Endothelial cell of umbilical vein (primary cell): ENCODE data around the gene CDC5L. TPM values are rescaled to one million over a fixed set of nuclear protein-coding genes. Genes with fewer than 3 reads are reported as not detected.

Source experiments
- BruUV-seq: library from RNA; stranded (reverse); fragments of 400-500 nt; replicated peaks from 2 replicates; lab custom pipeline; 2021; lab: Mats Ljungman, UMichigan
- CTCF ChIA-PET: fragments of 300-600, 350-600 bp; sonication (Branson Sonifier 250); formaldehyde crosslinking; loops from one replicate; lab custom pipeline; 2021; ENCODE audit warnings: antibody characterized with exemption, inconsistent platforms; lab: Charles Lee
- POLR2A ChIA-PET: fragments of 300-600, 350-600 bp; sonication (Branson Sonifier 250); formaldehyde crosslinking; loops from one replicate; lab custom pipeline; 2021; ENCODE audit warnings: antibody characterized with exemption, inconsistent platforms; lab: Charles Lee
- DNase-seq: peaks from one replicate; pipeline ENCODE4 v3.0.0-alpha.2; 2011; ENCODE audit warnings: low read depth, low spot score
- FAIRE-seq: peaks from 2 replicates; lab custom pipeline; 2011; peaks lifted over from hg19 to GRCh38; lab: Jason Lieb, UNC
- H2AFZ ChIP-seq: 2 replicates; pipeline ENCODE4 v1.6.0; 2012; ENCODE audit warnings: low read depth, low read length, control low read depth, inconsistent platforms
- H3K27ac ChIP-seq: 2 replicates; pipeline ENCODE4 v1.5.1; 2011; ENCODE audit warnings: low read depth, mild to moderate bottlenecking, control low read depth, low read length, moderate library complexity; ENCODE audit not compliant: insufficient read depth
- H3K27me3 ChIP-seq, 2 experiments: 2 replicates each; pipeline versions ENCODE4 v1.6.0 to v1.6.1; 2011; ENCODE audit warnings: low read length in 2 of 2, mixed read lengths in 1 of 2; ENCODE audit not compliant: control insufficient read depth in 2 of 2, insufficient read depth in 2 of 2
- H3K36me3 ChIP-seq, 2 experiments: 2 replicates in 1 of 2; 3 replicates in 1 of 2; pipeline ENCODE4 v1.5.1; 2011; ENCODE audit warnings: low read length in 2 of 2, mild to moderate bottlenecking in 1 of 2, moderate library complexity in 1 of 2; ENCODE audit not compliant: control insufficient read depth in 2 of 2, insufficient read depth in 2 of 2; ENCODE audit errors: extremely low read depth in 1 of 2
- H3K4me1 ChIP-seq: 3 replicates; pipeline ENCODE4 v1.5.1; 2011; ENCODE audit warnings: mild to moderate bottlenecking, low read length; ENCODE audit not compliant: control insufficient read depth, insufficient read depth; ENCODE audit errors: extremely low read depth
- H3K4me2 ChIP-seq: 2 replicates; pipeline ENCODE4 v1.6.1; 2011; ENCODE audit warnings: low read length, control low read depth, mixed read lengths; ENCODE audit not compliant: insufficient read depth
- H3K4me3 ChIP-seq, 3 experiments: fragments of 200-600 bp in 1 of 3; sonication (generic), shearing (Covaris generic) in 1 of 3; replicated peaks in 1 of 3; 2 replicates each; pipeline ENCODE4 v1.5.1; 2011 to 2016; ENCODE audit warnings: control low read depth in 3 of 3, low read length in 3 of 3, mild to moderate bottlenecking in 2 of 3, inconsistent platforms in 1 of 3, low read depth in 1 of 3, moderate library complexity in 1 of 3; ENCODE audit not compliant: insufficient read depth in 1 of 3
- H3K79me2 ChIP-seq: 2 replicates; pipeline ENCODE4 v1.6.0; 2012; ENCODE audit warnings: low read length, inconsistent platforms; ENCODE audit not compliant: control insufficient read depth, insufficient read depth
- H3K9ac ChIP-seq: replicated peaks from 2 replicates; pipeline ENCODE3; 2011; ENCODE audit warnings: low read length, control low read depth; ENCODE audit not compliant: insufficient read depth; ENCODE audit errors: extremely low read depth
- H3K9me1 ChIP-seq: replicated peaks from 3 replicates; pipeline ENCODE4 v1.6.0; 2011; ENCODE audit warnings: mild to moderate bottlenecking, low read length; ENCODE audit not compliant: control insufficient read depth, insufficient read depth; ENCODE audit errors: extremely low read depth
- H3K9me3 ChIP-seq: replicated peaks from 2 replicates; pipeline ENCODE4 v1.5.1; 2012; ENCODE audit warnings: low read length, inconsistent platforms; ENCODE audit not compliant: control insufficient read depth, insufficient read depth
- H4K20me1 ChIP-seq: replicated peaks from 2 replicates; pipeline ENCODE3; 2011; ENCODE audit warnings: mild to moderate bottlenecking, low read length; ENCODE audit not compliant: control insufficient read depth, insufficient read depth; ENCODE audit errors: extremely low read depth
- CTCF ChIP-seq, 2 donors: IDR thresholded peaks; 1 replicate in 1 of 2; 2 replicates in 1 of 2; pipeline ENCODE4 v1.5.1; 2011; ENCODE audit warnings: low read length in 2 of 2, mild to moderate bottlenecking in 2 of 2, moderate library complexity in 2 of 2, control low read depth in 1 of 2, inconsistent platforms in 1 of 2, low read depth in 1 of 2; ENCODE audit not compliant: insufficient read depth in 1 of 2; ENCODE audit errors: extremely low read depth in 1 of 2
- EZH2 ChIP-seq: IDR thresholded peaks from 2 replicates; pipeline ENCODE4 v1.6.1; 2012; ENCODE audit warnings: borderline replicate concordance, low read depth, mild to moderate bottlenecking, moderate library complexity, low read length, inconsistent platforms; ENCODE audit not compliant: severe bottlenecking
- FOS ChIP-seq: IDR thresholded peaks from 2 replicates; pipeline ENCODE4 v1.6.1; 2011; ENCODE audit warnings: mild to moderate bottlenecking, low read length, moderate library complexity, borderline replicate concordance; ENCODE audit not compliant: insufficient read depth
- GATA2 ChIP-seq: IDR thresholded peaks from 2 replicates; pipeline ENCODE4 v1.7.0; 2011; ENCODE audit warnings: low read depth, mild to moderate bottlenecking, moderate library complexity, mixed read lengths, low read length; ENCODE audit not compliant: insufficient read length, insufficient read depth
- JUN ChIP-seq: IDR thresholded peaks from 2 replicates; pipeline ENCODE4 v1.6.1; 2011; ENCODE audit warnings: borderline replicate concordance, low read depth; ENCODE audit not compliant: insufficient read length, insufficient read depth
- MAX ChIP-seq: IDR thresholded peaks from 2 replicates; pipeline ENCODE4 v1.6.1; 2011; ENCODE audit not compliant: insufficient read depth, insufficient read length
- MYC ChIP-seq: IDR thresholded peaks from one replicate; pipeline ENCODE4 v1.6.1; 2011; ENCODE audit warnings: mild to moderate bottlenecking, low read depth, low read length
- POLR2A ChIP-seq: IDR thresholded peaks from 2 replicates; pipeline ENCODE4 v1.6.1; 2012; ENCODE audit warnings: low read depth, mild to moderate bottlenecking, control low read depth, low read length
- POLR2AphosphoS5 ChIP-seq: IDR thresholded peaks from 2 replicates; pipeline ENCODE4 v1.6.1; 2012; ENCODE audit warnings: low read depth, mild to moderate bottlenecking, control low read depth, low read length, moderate library complexity; ENCODE audit not compliant: insufficient read depth
- dilution Hi-C: fragments of 300-500 bp; cut with MboI; formaldehyde crosslinking; loops from one replicate; pipeline ENCODE4 v1.15.0; 2019; ENCODE audit warnings: low sequenced_read_pairs; ENCODE audit not compliant: extremely low pct_ligation_motif_present
- intact Hi-C: fragments of 100-400 bp; cut with micrococcal nuclease; formaldehyde crosslinking; loops from one replicate; pipeline ENCODE4 v1.10.0; 2022
- polyA plus RNA-seq, 4 experiments: library from polyadenylated mRNA; depleted of rRNA in 3 of 4; stranded (reverse) in 3 of 4; unstranded in 1 of 4; fragments of >200 nt; gene quantifications; 2 replicates each; pipeline versions ENCODE4 v1.2.1 to v1.2.3, GENCODE V29; 2011 to 2012; ENCODE audit warnings: missing spikeins in 1 of 4
- total RNA-seq: library from RNA; stranded (reverse); gene quantifications from 2 replicates; pipeline ENCODE4 v1.2.3, GENCODE V29; 2021

The CDC5L gene
- total and polyA plus RNA-seq, 2 donors (not counting 3 experiments of a cell fraction or from before 2014, with no cell fraction given): 6.9 to 24.6 TPM

DNA sequence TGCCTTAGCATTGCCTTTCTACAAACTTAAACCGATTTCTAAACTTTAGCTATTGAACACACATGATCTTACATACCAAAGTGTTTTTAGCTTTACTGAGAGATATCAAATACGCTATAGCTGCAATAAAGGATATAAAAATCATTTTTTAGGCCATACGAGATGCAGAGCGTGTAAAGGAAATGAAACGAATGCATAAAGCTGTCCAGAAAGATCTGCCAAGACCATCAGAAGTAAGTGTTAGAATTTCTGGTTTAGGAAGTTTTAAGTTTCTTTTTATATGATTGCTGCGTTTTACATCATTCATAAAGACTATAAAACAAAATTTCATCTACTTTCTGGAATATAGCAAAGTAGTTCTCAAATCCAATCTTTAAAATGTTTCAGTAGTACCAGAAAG is 38.4 kb downstream of the CDC5L start:
- Histone ChIP-seq H3K4me2 (no peak overlapping the region), H3K27me3 (no peaks in the 10 kb centered on the region), H3K79me2 (no peaks in the 10 kb centered on the region), H3K9me1 (no peaks in the 10 kb centered on the region), H3K9me3 (no peaks in the 10 kb centered on the region), H3K9ac (no peak overlapping the region), H3K36me3 (peaks cover 7 to 16% of the 10 kb centered on the region in 2 experiments), H3K4me3 (no peak overlapping the region), H2AFZ (no peak overlapping the region), H3K27ac (no peak overlapping the region), H3K4me1 (no peaks in the 10 kb centered on the region), H4K20me1 (peaks cover 3% of the 10 kb centered on the region)
- FAIRE-seq (no peak), DNase-seq (no peak)
- TF ChIP-seq GATA2: no peak
- TF ChIP-seq POLR2AphosphoS5: no peak
- TF ChIP-seq EZH2: no peak
- no peak for TF ChIP-seq POLR2A
- no peak for TF ChIP-seq JUN
- no peak for TF ChIP-seq MAX
- no peak for TF ChIP-seq MYC
- TF ChIP-seq CTCF (IDR thresholded peaks at IDR 0.05; ENCODE audit: extremely low read depth in 1 of 2, insufficient read depth in 1 of 2, low read depth in 1 of 2, low read length in 2 of 2): no peak
- TF ChIP-seq FOS: no peak
- intact Hi-C loops (no loop called here), dilution Hi-C loops (no loop called here)
- BruUV-seq: no TSS peak
- ChIA-PET CTCF (interaction anchor here (1.1 kb wide), 2 partner anchors 14 to 43 kb away, joined by 3 to 4 read pairs; no protein-coding TSS in a partner anchor), POLR2A (no interaction called here)
